ENCODE results near the gene CEP95. TPM values are rescaled to one million over a fixed set of nuclear protein-coding genes. Genes with fewer than 3 reads are reported as not detected.
A peak's percentile ranks its signal among the peaks of the same experiment; 100 is the strongest.
"Not testable (repeated sequence)": the region's sequence is repeated elsewhere in the genome, so short reads cannot be mapped to it uniquely, and the experiment has no call there.

The CEP95 gene
- total RNA-seq, 1 donor from 2014 or later = 14.7 TPM

- intact Hi-C loops (cut with DNase I) = loop anchor here (5.0 kb wide), 1 partner anchor 70 kb away; no protein-coding TSS in a partner anchor
- no peak for DNase-seq (ENCODE audit: missing footprints)
- ATAC-seq = no peak
These were observed 14.2 kb upstream of the CEP95 start for GRCh38 chr17:64492481-64493109.

- no peak for DNase-seq (ENCODE audit: missing footprints)
- no peak for ATAC-seq
These were observed 12.7 kb upstream of the CEP95 start for GRCh38 chr17:64494121-64494520.

GRCh38 chr17:64495300-64495699, 11.5 kb upstream of the CEP95 start:
- intact Hi-C loops (cut with DNase I) = loop anchor here (5.0 kb wide), 1 partner anchor 188 kb away; no protein-coding TSS in a partner anchor
- not testable (repeated sequence) for ATAC-seq

More at GRCh38 chr17:64494121-64494520, 12.7 kb upstream of the CEP95 start:
- intact Hi-C loops (cut with DNase I) = loop anchor here (5.0 kb wide), 1 partner anchor 72 kb away; no protein-coding TSS in a partner anchor

GRCh38 chr17:64496348-64496785, 10.4 kb upstream of the CEP95 start:
- ATAC-seq (no peak), DNase-seq (ENCODE audit: missing footprints) (no peak)
- intact Hi-C loops (cut with DNase I) = loop anchor here (5.0 kb wide), 1 partner anchor 189 kb away; no protein-coding TSS in a partner anchor

More at GRCh38 chr17:64495300-64495699, 11.5 kb upstream of the CEP95 start:
- not testable (repeated sequence) for DNase-seq (ENCODE audit: missing footprints)

GRCh38 chr17:64496786-64497564, 9.8 kb upstream of the CEP95 start, which contains the start of gene POLG2:
TSS of gene POLG2 (minus strand) at chr17:64497054. CDS start at chr17:64496968, 86 bp downstream.
- intact Hi-C loops (cut with DNase I) = loop anchor here (5.0 kb wide), 1 partner anchor 190 kb away; no protein-coding TSS in a partner anchor
- ATAC-seq = peak; percentile 95

GRCh38 chr17:64497565-64498035, 9.2 kb upstream of the CEP95 start:
- intact Hi-C loops (cut with DNase I) = loop anchor here (5.0 kb wide), 1 partner anchor 190 kb away; no protein-coding TSS in a partner anchor
- ATAC-seq (no peak), DNase-seq (ENCODE audit: missing footprints) (no peak)

More at GRCh38 chr17:64496786-64497564, 9.8 kb upstream of the CEP95 start, which contains the start of gene POLG2:
- DNase-seq (ENCODE audit: missing footprints) = peak; percentile 99

GRCh38 chr17:64498308-64499203, 8.2 kb upstream of the CEP95 start:
- intact Hi-C loops (cut with DNase I) = loop anchor here (5.0 kb wide), 1 partner anchor 191 kb away; no protein-coding TSS in a partner anchor
- ATAC-seq (no peak), DNase-seq (ENCODE audit: missing footprints) (no peak)

GRCh38 chr17:64499805-64500486, 6.8 kb upstream of the CEP95 start:
- intact Hi-C loops (cut with DNase I) = loop anchor here (5.0 to 10.0 kb wide), 3 partner anchors 145 to 675 kb away; partner anchors contain the start of genes FTSJ3 and PSMC5
- ATAC-seq (no peak), DNase-seq (ENCODE audit: missing footprints) (no peak)

- DNase-seq (ENCODE audit: missing footprints) (no peak), ATAC-seq (no peak)
- intact Hi-C loops (cut with DNase I) = loop anchor here (10.0 kb wide), 2 partner anchors 144 to 676 kb away; partner anchors contain the start of genes FTSJ3 and PSMC5
These were observed 6.3 kb upstream of the CEP95 start for GRCh38 chr17:64500487-64500859.

- ATAC-seq (no peak), DNase-seq (ENCODE audit: missing footprints) (no peak)
- intact Hi-C loops (cut with DNase I) = loop anchor here (10.0 kb wide), 2 partner anchors 144 to 676 kb away; partner anchors contain the start of genes FTSJ3 and PSMC5
These were observed 5.7 kb upstream of the CEP95 start for GRCh38 chr17:64500862-64501765.

- no peak for DNase-seq (ENCODE audit: missing footprints)
- ATAC-seq = no peak
- intact Hi-C loops (cut with DNase I) = loop anchor here (10.0 kb wide), 2 partner anchors 143 to 677 kb away; partner anchors contain the start of genes FTSJ3 and PSMC5
These were observed 4.8 kb upstream of the CEP95 start for GRCh38 chr17:64502021-64502420.

GRCh38 chr17:64502809-64503208, 4.0 kb upstream of the CEP95 start:
- intact Hi-C loops (cut with DNase I) = loop anchor here (10.0 kb wide), 2 partner anchors 142 to 678 kb away; partner anchors contain the start of genes FTSJ3 and PSMC5
- no peak for ATAC-seq
- DNase-seq (ENCODE audit: missing footprints) = no peak

GRCh38 chr17:64503341-64503740, 3.4 kb upstream of the CEP95 start:
- intact Hi-C loops (cut with DNase I) = loop anchor here (10.0 kb wide), 2 partner anchors 141 to 679 kb away; partner anchors contain the start of genes FTSJ3 and PSMC5
- no peak for DNase-seq (ENCODE audit: missing footprints)
- no peak for ATAC-seq

- ATAC-seq (no peak), DNase-seq (ENCODE audit: missing footprints) (no peak)
- intact Hi-C loops (cut with DNase I) = loop anchor here (10.0 kb wide), 2 partner anchors 141 to 679 kb away; partner anchors contain the start of genes FTSJ3 and PSMC5
These were observed 2.7 kb upstream of the CEP95 start for GRCh38 chr17:64503821-64504768.

GRCh38 chr17:64504769-64505339, 1.9 kb upstream of the CEP95 start:
- ATAC-seq (no peak), DNase-seq (ENCODE audit: missing footprints) (no peak)
- intact Hi-C loops (cut with DNase I) = loop anchor here (5.0 to 10.0 kb wide), 3 partner anchors 140 to 733 kb away; partner anchors contain the start of genes CCDC47, DDX42, FTSJ3 and PSMC5
